ENCODE measurements around the gene ADGRL2.

- no peak for TF ChIP-seq CTCF (IDR thresholded peaks at IDR 0.05)
- TF ChIP-seq EP300 (IDR thresholded peaks at IDR 0.05): no peak
These were observed 18.9 kb downstream of the ADGRL2 start for GRCh38 chr1:81819613-81820012.
